HG02798 (cell line): ENCODE data around the gene NFATC2.
"Not testable (repeated sequence)": the region's sequence is repeated elsewhere in the genome, so short reads cannot be mapped to it uniquely, and the experiment has no call there.

ENCODE experiments used
- ATAC-seq: cut with Tn5 transposase; IDR thresholded peaks from one replicate; pipeline ENCODE4 v1.9.1; 2021; ENCODE audit warnings: mild to moderate bottlenecking; ENCODE audit not compliant: unreplicated experiment, poor library complexity

Gene NFATC2

DNA sequence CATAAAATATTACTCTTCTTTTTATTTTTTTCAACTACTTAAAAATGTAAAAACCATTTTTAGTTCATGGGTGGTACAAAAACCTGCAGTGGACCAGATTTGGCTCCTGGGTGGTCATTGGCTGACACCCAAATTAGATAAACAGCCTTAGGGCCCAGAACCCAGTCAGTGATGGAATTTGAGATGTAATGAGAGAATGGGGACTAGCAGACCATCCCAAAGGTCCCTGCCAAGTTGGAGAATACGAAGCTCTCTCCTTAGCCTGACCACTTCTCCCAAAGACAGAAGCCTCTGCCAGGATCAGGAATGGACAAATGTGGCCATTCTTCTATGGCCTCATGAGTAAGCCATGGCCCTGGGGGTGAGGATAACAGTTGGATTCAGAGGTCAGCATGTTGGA is 194.7 kb downstream of the NFATC2 start:
- ATAC-seq: no peak

DNA sequence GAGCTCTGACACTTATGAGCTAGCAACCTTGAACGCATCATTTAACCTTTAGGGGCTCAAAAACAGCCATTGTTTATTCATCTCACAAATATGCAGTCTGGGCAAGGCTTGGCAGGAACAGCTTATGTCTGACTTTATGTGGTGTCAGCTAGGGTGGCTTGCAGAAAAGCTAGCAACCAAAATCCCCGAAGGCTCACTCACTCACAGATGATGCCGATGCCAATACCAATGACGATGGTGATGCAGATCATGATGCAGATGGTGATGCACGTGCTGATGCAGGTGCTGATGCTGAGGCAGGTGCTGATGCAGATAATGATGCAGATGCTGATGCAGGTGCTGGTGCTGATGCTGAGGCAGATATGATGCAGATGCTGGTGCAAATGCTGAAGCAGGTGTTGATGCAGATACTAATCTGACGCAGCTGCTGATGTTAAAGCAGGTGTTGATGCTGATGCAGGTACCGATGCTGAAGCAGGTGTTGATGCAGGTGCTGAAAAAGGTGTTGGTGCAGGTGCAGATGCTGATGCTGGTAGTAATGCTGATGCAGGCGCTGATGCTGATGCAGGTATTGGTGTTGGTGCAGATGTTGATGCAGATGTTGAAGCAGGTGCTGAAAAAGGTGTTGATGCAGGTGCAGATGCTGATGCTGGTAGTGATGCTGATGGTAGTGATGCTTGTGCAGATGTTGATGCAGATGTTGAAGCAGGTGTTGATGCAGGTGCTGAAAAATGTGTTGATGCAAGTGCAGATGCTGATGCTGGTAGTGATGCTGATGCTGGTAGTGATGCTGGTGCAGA is 195.6 kb downstream of the NFATC2 start:
- no peak for ATAC-seq

GRCh38 chr20:51345601-51346101 is 196.9 kb downstream of the NFATC2 start:
- ATAC-seq: no peak

- ATAC-seq: not testable (repeated sequence)
These were observed 198.7 kb downstream of the NFATC2 start for GRCh38 chr20:51343802-51344201.

- no peak for ATAC-seq
These were observed 199.8 kb downstream of the NFATC2 start for GRCh38 chr20:51342510-51343236.

GRCh38 chr20:51341581-51341980 is 200.9 kb downstream of the NFATC2 start:
- no peak for ATAC-seq

DNA sequence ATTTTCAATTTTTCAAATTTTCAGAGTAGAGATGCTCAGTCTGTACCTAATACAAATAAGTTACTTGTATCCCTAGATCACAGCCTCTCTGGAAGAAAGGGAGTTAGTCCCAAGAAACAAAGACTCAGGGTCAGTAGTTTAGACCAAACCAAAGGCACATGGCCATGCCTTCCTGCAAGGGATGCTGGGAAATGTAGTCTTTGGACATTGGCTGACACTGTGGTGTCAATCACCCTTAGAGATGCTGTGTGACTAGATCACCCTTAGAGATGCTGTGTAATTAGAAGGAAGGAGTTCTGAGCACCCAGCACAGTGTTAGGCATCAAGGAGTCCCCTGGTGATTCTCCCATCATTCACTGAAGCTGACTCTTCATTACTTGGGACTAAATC is 202.1 kb downstream of the NFATC2 start:
- ATAC-seq: no peak

DNA sequence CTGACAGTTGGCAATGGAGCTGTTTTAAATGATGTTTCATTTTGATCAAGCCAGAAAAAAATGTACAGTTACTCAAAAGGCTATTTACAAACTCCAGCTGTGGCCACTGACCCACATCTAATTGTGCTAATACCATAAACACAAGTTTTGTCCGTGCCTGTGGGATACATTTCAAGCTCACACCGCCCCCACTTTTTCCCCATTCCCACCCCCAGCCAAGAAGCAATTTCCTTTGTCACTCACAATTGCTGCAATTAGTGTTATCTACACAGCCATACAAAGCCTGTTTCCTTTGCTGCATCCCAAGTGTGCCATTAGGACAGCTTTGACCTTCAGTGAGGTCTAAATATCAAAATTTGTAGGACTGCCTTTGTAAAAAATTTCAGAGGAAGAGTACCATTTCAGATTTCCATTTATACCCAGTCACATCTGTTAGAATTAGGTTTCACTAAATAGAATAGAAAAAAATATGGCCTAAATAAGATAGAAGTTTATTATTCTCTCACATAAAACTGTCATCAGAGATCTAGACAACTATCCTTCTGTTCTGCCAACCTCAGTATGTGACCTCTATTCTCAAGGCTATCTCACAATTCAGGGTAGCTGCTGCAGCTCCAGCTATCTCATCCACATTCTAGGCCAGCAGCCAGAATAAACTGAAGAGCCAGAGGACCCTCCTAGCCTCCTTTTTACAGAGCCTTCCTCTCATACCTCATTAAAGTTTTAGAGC is 202.6 kb downstream of the NFATC2 start:
- no peak for ATAC-seq

GRCh38 chr20:51338692-51339440 is 203.7 kb downstream of the NFATC2 start:
- no peak for ATAC-seq

DNA sequence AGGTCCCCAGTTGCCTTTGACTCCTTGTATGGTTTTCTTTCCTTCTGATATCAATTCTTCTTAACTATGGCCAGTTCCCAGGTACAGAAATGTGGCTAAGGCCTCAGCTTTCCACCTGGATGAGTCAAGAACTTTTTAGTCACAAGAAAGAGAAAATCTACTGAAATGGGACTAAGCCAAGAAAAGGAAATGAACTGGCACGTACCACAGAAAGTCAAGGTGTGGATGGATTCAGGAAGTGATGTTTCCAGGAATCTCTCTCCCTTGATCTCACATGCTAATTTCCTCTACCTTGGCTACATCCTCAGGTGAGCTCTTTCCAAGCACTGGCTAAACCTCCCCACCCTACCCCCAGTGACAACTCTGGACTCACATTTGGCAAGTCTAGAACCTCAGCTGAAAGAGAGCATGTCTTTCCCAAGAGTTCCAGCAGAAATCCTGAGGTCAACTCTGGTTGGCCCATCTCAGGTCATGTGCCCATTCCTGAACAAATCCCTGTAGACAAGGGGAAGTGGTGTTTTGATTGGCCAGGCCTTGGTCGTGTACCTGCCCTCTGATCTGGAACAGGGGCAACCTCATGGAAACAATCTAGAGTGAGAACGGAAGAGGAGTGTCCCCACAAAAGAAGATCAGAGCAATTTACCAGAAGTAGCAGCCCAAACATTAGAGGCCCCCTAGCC is 205.3 kb downstream of the NFATC2 start:
- no peak for ATAC-seq
